Stimulated activated CD4-positive, alpha-beta T cell treated with anti-CD3 and anti-CD28 coated beads, TNF-alpha, amount 100 ng/mL, for 1 hour (primary cell): ENCODE results near the gene CDK6.

Source experiments
- DNase-seq, 3 donors: peaks; one replicate each; pipeline ENCODE4 v3.0.0-alpha.2; 2020; ENCODE audit warnings: low read depth in 3 of 3, low spot score in 1 of 3

The CDK6 gene

DNA sequence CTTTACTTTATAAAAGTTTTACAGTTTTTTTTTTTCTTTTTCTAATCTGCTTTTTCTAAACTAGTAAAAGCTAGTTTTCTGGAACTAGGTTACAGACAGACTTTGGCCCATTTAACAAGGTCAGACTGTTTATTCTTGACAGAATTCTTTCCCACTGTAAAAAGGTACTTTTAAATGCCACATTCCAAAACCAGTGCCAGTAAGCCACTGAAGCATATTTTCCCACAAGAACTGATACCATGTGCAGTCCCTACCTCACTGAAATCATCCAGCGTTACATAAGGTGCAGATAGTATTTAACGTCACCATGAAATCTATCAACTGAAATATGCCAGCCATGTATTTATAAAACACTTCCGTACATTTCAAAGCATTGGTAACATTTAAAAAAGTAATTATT is 121.6 kb downstream of the CDK6 start:
- no peak for DNase-seq

DNA sequence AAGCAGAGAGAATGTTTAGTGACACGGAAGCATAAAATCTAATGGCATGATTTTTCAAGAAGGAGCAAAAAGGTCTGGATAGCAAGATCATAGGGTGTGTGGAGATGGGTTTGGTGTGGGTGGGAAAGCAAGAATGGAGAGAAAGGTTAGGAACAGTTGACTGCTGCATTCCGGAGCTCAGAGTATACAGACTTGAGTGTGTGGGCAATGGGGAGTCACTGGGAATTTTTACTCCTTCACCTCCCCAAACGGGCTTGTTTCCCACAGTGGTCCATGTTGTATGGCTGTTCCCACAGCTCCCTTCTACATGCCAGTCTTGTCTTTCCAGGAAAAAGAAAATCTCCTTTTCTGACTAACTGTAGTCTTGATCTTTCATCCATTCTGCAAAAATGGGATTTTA is 122.1 kb downstream of the CDK6 start:
- no peak for DNase-seq

DNA sequence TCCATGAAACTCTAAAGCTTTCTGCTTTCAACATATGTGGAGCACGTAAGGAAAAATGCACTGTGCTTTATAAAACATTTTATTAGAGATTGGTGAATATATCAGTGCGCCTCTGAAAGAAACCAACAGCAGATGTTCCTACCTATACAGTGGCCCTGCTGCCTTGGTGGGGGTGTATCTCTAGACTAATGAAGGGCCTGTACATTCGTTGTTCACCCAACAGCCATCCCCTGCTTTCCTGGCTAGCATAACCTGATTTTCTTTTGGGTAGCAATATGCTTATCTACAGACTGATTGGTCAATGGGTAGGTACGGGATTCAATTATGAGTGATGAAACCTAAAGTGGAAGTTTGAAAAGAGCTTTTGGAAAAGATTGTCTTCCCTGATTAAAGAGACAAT is 126.5 kb downstream of the CDK6 start:
- no peak for DNase-seq

DNA sequence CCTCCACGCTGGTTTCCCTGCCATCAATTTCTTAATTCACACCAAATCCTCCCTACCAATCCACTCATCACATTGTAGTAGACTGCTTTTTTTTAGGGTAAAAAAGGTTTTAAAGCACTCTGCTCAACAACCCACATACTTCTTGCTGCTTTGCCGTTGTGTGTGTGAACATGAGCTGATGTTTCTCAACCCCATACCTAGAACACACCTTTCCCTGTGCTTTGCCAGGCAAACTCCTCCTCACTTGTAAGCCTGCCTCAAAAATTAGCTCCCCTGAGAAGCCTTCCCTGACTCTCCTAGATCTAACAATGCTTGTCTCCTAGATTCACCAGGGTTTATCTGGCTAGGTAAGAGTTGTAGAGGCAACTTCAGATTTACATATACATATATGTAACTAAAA is 127.2 kb downstream of the CDK6 start:
- no peak for DNase-seq

DNA sequence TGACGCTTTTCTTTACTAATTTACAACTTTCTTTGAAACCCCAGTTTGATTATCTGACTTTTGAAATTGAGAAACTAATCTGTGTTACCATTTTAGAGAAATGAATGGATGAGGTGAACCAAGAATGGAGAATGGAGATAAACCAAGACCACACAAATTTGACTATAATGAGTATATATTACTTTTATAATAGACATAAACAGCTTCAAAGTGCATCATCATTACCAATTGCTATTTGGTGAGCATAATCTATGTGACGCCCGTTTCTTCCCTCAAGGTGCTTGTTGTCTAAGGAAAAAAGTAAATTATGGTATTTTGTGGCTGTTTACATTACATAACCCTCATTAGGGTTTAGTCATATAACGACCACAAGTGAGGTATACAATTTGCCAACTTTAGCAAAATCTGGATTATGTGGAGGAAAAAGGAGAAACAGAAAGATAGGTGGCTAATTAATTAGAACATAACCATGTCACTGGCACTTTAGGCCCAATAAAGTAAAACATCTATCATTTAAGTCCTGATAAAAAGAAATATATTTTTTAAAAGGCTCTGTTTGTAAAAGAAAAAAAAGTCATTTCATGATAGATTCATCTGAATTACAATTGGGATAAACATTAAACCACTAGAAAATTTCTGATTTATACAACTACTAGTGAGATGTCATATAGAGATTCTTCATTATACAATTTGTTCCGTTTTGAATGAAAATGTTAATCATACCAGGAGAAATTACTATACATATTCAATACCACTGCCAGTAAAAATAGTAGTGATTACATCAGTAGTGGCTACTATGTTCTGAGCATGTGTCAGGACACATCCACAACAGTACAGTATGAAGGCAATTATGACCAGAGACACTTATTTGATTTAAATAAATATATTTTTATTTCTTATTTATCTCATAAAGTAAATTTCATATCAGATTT is 128.0 kb downstream of the CDK6 start:
- DNase-seq = no peak

DNA sequence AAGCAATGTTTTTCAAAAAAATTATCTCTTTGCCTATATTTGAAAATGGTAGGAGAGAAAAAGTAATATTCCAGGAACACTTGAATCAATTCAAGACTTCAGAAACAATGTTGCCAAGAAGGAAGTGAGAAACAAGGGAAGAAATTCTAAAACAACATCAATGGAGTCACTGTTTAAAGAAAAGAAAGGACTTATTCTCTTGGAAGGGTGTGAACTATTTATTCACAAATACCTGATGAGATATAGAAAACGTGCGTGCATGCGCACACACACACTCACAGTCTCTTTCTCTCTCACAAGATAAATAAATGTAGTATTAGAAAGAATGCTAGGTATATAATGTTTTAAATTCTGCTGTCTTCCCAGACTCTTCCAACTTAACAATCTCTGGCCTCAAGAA is 128.9 kb downstream of the CDK6 start:
- no peak for DNase-seq

DNA sequence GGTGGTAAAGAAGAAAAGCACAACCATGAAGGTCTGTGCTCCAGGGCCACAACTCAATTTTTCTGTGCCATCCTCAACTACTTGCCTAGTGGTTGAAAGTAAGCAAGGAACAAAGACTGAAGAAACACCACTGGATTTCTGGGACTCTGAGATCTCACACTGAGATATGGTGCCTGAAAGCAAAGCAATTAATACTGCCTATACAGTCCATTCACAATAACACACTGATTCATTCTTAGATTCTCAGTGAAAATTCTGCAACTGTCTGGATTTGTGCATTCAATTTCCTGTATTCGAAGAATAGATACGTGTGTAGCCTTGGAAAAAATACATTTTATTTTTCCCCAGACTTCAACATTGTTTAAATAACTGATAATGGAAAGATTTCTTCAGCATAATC is 129.8 kb downstream of the CDK6 start:
- no peak for DNase-seq

DNA sequence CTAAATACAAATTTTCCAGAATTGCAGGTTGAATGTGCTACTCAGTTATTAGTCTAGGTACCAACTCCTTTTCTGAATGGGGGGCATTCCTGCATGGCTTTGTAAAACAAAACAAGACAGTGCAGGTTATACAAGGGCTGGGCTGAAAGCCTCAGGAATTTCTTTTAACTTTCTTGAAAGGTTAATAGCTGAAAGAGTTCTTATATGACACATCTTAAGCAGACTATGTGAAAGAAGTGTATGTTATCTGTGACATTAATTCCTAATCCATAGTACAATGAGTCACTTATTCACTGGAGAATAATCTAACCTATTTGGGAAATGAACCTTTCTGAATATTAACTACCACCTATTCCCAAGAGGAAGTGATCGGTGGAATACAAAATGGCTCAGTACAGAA is 130.5 kb downstream of the CDK6 start:
- DNase-seq = no peak

DNA sequence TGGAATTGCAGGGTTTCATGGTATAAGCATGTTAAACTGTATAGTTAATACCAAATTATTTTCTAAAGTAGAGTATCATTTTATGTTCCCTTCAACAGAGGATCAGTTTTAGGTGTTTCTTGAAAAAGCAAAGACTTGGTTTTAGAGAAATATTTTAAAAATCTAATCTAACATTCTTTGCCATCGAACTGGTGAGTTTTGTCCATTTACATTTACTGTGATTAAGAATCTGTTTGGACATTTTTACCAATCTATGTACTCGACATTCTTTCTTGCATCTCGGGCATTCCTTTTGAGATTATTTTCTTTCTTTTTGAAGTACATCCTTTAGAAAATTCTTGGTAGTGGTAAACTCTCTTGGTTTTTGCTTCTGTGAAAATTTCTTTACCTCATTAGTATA is 131.5 kb downstream of the CDK6 start:
- DNase-seq = no peak

DNA sequence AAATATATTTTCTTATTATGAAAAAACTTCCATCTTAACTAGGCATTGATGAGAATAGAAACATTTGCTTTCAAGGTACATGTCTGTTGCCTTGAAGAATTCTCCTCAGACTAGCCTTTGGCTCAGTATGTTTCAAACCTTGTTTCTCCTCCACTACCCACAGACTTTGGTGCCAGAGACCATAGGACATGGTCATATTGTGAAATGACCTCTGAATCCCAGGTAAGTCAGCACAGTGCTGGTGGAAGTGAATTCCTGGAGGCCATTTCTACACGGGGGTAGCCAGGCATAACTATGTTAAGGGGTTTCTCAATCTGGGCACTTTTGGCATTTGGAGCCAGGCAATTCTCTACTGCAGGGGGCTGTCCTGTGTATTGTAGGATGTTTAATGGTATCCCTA is 133.8 kb downstream of the CDK6 start:
- DNase-seq = no peak

DNA sequence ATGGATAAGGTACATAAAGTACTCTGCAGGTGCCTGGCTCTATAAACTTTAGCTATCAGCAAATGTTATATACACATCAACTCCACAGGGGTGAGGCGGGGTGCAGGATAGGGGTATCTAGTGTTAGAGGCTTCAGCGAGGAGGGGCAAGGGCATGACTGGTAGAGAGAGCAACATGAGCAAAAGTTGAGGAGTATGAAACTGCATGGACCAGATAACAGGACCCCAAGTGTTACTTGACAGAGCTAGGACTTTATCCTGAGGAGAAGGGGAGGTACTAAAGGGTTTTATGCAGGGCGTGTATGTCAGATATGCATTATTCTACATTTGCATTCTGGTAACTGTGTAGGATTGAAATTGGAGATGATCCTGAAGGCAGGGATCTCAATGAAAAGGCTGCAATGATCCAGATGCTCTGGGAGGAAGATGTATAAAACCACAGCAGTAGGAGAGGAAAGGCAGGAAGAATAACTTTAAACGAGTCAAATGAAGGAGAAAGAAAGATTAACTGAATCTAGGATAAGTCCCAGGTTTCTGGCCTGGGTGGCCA is 136.3 kb downstream of the CDK6 start:
- no peak for DNase-seq

DNA sequence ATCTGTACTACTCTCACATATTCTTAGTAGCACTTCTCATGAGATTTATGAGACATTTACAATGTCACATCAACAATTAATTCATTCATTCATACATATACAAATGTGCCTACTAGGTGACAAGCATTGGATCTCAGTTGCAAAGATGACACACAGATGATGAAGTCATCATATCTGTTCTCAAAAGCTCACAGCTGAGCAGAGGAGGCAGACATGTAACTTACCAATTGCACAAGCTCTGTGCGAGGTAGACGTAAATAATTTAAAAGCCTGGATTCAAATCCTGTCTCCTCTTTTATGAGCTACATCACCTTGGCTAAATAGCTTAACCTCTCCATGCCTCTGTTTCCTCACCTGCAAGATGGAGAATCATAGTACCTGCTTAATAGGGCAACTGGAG is 136.8 kb downstream of the CDK6 start:
- DNase-seq = no peak

DNA sequence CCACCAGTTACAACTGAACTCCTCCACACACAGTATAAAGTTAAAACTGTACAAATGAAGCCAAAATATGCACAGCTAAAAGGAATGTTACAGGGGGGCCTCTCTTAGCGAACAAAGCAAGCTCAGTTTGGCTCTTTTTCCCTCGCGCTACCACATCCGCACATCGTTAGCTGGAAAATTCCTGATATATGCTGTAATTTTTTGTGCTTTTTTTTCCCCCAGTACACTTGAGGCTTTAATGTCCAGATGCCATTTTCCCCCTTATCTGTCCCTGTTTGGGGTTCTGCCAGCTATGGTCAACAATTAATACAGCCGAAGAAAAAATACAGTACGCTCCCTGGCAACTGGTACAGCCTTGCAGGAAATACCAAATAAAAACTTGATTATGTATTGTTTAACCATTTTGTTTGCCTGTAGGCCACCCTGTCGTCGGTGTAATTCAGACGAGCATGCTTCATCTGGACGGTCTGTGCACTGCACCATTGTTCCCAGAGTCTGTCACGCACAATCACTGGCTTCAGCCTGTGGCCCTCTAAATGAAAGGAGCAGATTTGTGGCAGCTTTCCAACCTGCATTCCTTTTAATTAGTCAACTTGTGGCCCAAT is 138.0 kb downstream of the CDK6 start:
- no peak for DNase-seq

DNA sequence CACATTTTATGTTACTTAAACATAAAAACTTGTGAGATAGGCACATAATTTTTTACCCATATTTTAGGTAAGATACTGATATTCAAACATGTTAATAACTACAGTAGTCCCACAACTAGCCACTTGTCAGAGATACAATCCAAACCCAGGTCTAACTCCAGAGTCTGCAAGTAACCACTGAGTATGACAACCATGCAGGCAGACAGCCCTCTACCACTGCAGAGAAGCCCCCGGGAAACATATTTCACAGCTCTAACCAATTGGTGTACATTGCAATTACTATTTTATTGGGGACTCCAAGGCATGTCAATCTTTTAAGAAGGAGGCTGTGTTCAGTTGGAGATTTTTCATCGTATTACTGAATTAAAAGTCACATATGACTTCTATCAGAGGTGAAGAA is 139.0 kb downstream of the CDK6 start:
- DNase-seq = no peak

DNA sequence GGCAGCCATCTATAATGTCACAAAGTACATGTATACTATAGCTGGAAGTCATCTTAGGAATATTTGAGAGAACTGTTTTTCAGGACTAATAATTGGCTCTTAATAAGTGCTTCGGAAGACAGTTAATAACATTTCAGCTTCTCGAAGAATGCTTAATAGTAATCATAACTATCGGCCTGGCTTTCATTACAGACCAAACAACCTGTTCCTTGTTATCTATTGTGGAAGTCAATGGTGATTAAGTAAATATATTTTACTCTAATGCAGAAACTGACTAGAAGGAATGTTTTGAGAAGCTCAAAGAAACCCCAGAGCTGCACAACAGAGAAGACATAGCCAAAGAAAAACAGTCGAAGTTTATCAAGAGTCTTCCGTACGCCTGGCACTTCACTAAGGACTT is 139.4 kb downstream of the CDK6 start:
- DNase-seq = no peak

DNA sequence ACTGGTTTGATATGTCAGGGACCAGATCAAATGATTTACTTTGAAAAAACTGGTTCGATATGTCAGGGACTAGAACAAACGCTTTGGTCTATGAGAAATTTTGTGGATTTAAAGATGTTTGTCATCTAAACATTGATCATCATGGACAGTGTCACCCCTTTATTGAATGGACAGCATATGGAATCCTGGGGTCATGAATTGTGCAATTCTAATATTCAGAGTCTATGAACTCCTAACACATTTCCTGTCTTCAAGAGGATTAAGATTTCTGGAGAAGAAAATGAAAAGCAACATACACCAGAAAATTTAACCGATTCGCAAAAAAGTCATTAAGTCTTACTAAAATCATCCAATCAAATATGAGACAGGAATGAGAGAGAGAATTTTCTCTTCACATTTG is 139.8 kb downstream of the CDK6 start:
- no peak for DNase-seq

DNA sequence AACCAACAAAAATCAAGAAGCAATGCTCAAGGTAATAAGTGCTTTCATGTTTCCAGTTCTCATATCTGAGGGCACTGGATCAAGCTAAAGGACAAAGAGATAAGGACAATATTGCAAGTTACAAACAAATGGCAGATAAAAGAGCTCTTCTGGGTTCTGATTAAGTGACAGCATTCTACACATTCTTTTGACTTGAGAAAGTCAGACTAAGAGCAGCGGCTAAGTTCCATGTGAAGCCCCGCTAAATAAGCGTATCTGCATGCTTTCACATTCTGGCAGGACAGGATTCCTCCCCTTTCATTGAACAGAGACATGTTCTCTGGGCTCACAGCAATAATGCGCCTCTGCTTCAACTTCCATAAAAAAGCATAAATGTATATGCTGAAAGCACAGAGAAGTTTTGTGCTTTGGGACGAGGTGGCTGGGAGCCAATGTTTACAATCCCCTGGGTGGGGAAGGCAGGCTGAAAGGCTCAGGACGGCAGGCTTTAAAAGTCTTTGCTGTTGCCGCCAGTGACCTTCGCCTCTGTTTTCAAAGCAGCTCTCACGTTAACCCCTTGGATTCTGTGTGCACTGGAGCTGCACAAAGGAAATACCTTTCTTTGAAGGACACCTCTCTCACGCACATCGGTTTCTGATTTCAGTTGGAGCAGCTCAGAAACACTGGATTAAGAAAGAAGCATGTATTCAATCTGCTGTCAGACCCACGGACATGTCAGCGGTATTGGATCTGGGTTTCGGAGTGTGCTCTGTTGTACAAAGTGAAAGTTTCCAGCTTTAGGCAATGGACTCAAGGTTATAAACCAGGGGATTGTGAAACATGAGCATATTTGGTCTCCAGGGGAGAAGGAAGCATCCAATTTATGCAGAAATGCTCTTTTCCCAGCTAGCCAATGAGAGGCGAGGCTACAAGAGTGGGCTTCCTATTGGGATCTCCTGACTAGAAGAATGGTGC is 140.8 kb downstream of the CDK6 start:
- DNase-seq = no peak

DNA sequence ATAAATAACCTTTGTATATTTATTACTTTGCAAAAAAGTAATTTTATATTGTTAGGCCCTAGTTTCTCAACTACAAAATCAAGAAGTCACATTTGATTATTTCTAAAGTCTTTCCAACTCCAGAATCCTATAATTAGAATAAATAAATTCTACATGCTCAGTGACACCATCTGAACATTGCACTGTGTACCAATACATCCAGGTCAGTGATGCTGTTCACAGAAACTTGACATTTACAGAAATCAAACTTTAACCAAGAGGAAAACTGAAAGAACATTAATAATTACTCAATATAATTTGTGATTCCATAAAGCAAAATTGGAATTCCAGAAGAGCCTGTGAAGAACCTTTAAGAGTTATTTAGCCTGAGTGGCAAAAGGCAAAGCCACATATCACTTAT is 142.2 kb downstream of the CDK6 start:
- DNase-seq = no peak

DNA sequence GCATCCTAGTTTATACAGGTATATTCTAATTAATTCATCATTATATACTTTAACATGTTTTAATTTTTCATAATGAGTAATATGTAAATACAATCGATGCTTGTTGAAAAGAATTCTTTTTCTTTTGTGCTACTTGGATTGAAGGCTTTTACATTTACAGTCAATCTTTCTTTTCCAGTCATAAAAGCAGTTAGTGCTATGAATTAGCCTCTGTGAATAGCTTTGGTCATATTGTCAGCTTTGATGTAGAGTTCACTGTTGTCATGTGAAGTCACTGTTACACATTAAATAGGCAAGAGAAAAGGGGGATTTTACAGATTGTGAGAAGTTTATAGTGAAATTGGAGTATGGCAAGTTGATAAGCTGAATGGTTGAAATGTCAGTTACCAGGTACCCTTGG is 142.9 kb downstream of the CDK6 start:
- DNase-seq = no peak

DNA sequence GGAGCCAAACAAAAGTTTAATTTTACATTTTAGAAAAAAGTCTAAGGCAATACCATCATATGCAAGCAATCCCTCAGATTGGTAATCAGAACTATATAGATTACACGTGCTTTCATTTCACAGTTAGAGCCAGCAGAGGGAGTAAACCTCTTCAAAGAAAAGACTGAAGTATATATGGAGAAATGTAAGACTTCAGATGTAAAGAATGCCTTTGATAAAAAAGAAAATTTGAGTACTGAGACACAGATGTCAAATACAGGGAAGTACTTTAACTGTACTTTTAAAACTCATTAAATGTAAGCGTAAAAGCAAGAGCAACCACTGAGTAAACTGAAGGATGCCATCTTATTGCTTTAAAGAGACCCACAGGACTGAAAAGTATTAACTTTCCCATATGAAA is 144.8 kb downstream of the CDK6 start:
- DNase-seq = no peak
